Measurements from ENCODE around the gene DEPDC5.

The DEPDC5 gene

DNA sequence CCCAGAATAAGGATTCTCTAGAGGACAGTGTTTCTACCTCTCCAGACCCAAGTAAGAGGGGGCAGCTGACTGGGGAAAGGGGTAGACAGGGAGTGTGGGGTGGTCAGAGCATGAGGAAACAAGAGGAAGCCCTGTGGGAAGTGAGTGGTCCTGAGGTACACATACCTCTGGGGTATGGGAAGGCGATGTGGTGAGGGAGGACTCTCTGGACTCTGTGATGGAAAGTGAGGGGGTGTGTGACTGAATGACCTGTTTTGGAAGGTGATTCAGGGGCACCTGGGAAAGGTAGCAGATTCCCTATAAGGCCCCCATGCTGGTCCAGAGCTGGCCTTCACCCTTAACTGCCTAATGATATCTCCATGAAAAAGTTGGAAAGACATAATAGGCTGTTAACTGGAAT lies 80.1 kb downstream of the DEPDC5 start:
- Histone ChIP-seq H3K4me1 (ENCODE audit: insufficient read depth, low read length) (no peaks in the 10 kb centered on the region), H3K27me3 (ENCODE audit: insufficient read depth, low read length, poor library complexity) (no peaks in the 10 kb centered on the region), H3K4me3 (ENCODE audit: low read depth in 1 of 2, low read length in 2 of 2) (no peak overlapping the region), H4K20me1 (ENCODE audit: insufficient read depth, low read length) (no peaks in the 10 kb centered on the region), H3K27ac (ENCODE audit: low read length) (no peak overlapping the region), H3K9ac (ENCODE audit: low read depth, low read length) (no peak overlapping the region), H3K79me2 (ENCODE audit: insufficient read depth, low read length) (no peaks in the 10 kb centered on the region), H3K4me2 (ENCODE audit: insufficient read depth, low read length) (no peak overlapping the region), H3K9me3 (ENCODE audit: insufficient read depth, low read length, severe bottlenecking) (no peaks in the 10 kb centered on the region), H3K36me3 (ENCODE audit: insufficient read depth, low read length) (peaks cover 48% of the 10 kb centered on the region; the same call in 1 of the 2 replicates), H2AFZ (ENCODE audit: low read depth, low read length) (no peak overlapping the region)
- no peak for TF ChIP-seq EZH2 (IDR thresholded peaks at IDR 0.05; ENCODE audit: borderline replicate concordance, low read depth, low read length, severe bottlenecking)
- TF ChIP-seq, protein P1, sequence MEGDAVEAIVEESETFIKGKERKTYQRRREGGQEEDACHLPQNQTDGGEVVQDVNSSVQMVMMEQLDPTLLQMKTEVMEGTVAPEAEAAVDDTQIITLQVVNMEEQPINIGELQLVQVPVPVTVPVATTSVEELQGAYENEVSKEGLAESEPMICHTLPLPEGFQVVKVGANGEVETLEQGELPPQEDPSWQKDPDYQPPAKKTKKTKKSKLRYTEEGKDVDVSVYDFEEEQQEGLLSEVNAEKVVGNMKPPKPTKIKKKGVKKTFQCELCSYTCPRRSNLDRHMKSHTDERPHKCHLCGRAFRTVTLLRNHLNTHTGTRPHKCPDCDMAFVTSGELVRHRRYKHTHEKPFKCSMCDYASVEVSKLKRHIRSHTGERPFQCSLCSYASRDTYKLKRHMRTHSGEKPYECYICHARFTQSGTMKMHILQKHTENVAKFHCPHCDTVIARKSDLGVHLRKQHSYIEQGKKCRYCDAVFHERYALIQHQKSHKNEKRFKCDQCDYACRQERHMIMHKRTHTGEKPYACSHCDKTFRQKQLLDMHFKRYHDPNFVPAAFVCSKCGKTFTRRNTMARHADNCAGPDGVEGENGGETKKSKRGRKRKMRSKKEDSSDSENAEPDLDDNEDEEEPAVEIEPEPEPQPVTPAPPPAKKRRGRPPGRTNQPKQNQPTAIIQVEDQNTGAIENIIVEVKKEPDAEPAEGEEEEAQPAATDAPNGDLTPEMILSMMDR (IDR thresholded peaks at IDR 0.05; ENCODE audit: borderline replicate concordance, extremely low read depth, low read length, poor library complexity, severe bottlenecking), result no peak
- no peak for DNase-seq
- no peak for ATAC-seq (ENCODE audit: insufficient read depth, low read depth)

DNA sequence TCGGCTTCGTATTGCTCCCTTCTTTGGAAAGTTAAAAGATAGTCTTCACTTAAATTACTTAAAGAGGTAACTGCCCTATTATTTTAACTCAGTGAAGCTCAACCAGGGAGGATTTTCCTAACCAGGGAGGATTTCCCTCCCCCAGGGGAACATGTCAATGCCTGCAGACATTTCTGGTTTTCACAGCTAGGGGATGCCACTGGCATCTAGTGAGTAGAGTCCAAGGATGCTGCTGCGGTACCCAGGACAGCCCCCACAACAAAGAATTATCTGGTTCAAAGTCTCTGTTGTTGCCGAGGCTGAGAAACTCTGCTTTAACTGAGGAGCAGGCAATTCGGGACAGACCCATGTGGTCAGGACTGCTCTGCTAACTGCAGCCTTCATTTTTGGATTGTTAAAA lies 82.2 kb downstream of the DEPDC5 start:
- H2AFZ ChIP-seq (ENCODE audit: low read depth, low read length), result no peak overlapping the region
- ATAC-seq (ENCODE audit: insufficient read depth, low read depth), result no peak
- H3K4me3 ChIP-seq (ENCODE audit: low read depth in 1 of 2, low read length in 2 of 2), result no peak overlapping the region
- H3K27ac ChIP-seq (ENCODE audit: low read length), result no peak overlapping the region
- H3K27me3 ChIP-seq (ENCODE audit: insufficient read depth, low read length, poor library complexity), result no peaks in the 10 kb centered on the region
- H3K9ac ChIP-seq (ENCODE audit: low read depth, low read length), result no peak overlapping the region
- no peak for DNase-seq
- H3K4me1 ChIP-seq (ENCODE audit: insufficient read depth, low read length), result no peaks in the 10 kb centered on the region
- H3K9me3 ChIP-seq (ENCODE audit: insufficient read depth, low read length, severe bottlenecking), result no peaks in the 10 kb centered on the region
- H3K79me2 ChIP-seq (ENCODE audit: insufficient read depth, low read length), result no peaks in the 10 kb centered on the region
- TF ChIP-seq EZH2 (IDR thresholded peaks at IDR 0.05; ENCODE audit: borderline replicate concordance, low read depth, low read length, severe bottlenecking), result no peak
- TF ChIP-seq, protein P1 (IDR thresholded peaks at IDR 0.05; ENCODE audit: borderline replicate concordance, extremely low read depth, low read length, poor library complexity, severe bottlenecking), result no peak
- H3K4me2 ChIP-seq (ENCODE audit: insufficient read depth, low read length), result no peak overlapping the region
- H3K36me3 ChIP-seq (ENCODE audit: insufficient read depth, low read length), result peaks cover 60% of the 10 kb centered on the region; the same call in 1 of the 2 replicates
- H4K20me1 ChIP-seq (ENCODE audit: insufficient read depth, low read length), result no peaks in the 10 kb centered on the region

DNA sequence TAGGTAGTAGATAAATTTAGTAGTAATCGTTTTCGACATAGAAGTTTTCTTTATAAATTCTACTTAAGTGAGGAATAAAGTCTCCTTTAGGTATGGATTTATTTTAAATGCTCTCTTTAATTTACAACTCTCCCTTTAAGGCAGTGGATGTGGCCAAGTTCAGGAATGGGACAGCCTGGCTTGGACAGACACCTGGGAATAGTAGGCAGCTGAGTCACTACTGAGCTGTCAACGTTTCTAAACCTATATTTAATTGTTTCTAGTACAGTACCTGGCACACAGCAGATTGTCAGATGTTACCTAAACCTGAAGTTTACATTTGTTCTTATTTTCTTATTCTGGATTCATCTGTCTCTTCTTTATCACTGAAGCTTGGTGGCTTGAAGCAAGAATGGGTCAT lies 85.1 kb downstream of the DEPDC5 start:
- TF ChIP-seq, protein P1 (IDR thresholded peaks at IDR 0.05; ENCODE audit: borderline replicate concordance, extremely low read depth, low read length, poor library complexity, severe bottlenecking), result no peak
- TF ChIP-seq EZH2 (IDR thresholded peaks at IDR 0.05; ENCODE audit: borderline replicate concordance, low read depth, low read length, severe bottlenecking), result no peak
- Histone ChIP-seq H3K27me3 (ENCODE audit: insufficient read depth, low read length, poor library complexity) (no peaks in the 10 kb centered on the region), H3K27ac (ENCODE audit: low read length) (no peak overlapping the region), H2AFZ (ENCODE audit: low read depth, low read length) (no peak overlapping the region), H3K36me3 (ENCODE audit: insufficient read depth, low read length) (peaks cover 77% of the 10 kb centered on the region; the same call in 1 of the 2 replicates), H3K4me3 (ENCODE audit: low read depth in 1 of 2, low read length in 2 of 2) (no peak overlapping the region), H3K79me2 (ENCODE audit: insufficient read depth, low read length) (no peaks in the 10 kb centered on the region), H3K9ac (ENCODE audit: low read depth, low read length) (no peak overlapping the region), H3K9me3 (ENCODE audit: insufficient read depth, low read length, severe bottlenecking) (no peaks in the 10 kb centered on the region), H4K20me1 (ENCODE audit: insufficient read depth, low read length) (no peaks in the 10 kb centered on the region), H3K4me2 (ENCODE audit: insufficient read depth, low read length) (no peak overlapping the region), H3K4me1 (ENCODE audit: insufficient read depth, low read length) (no peaks in the 10 kb centered on the region)
- ATAC-seq (ENCODE audit: insufficient read depth, low read depth), result no peak
- DNase-seq, result no peak

DNA sequence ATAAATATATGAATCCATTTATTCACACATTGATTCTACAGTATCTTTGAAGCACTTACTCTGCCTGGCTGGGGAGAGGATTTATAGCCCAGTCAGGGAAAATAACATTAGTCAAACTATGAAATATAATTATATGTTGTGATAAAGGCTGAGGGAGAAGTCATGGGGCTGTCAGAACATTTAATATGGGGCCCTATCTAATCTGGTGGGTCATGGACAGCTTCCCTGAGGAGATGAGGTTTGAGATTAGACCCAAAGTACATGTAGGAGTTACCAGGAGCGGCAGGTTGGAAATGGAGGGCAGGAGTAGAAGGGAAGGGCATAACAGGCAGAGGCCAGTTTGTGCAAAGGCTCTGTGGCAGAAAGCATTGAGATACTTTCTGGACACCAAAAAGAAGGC lies 86.2 kb downstream of the DEPDC5 start:
- Histone ChIP-seq H3K9ac (ENCODE audit: low read depth, low read length) (no peak overlapping the region), H2AFZ (ENCODE audit: low read depth, low read length) (no peak overlapping the region), H3K4me1 (ENCODE audit: insufficient read depth, low read length) (no peaks in the 10 kb centered on the region), H3K4me3 (ENCODE audit: low read depth in 1 of 2, low read length in 2 of 2) (no peak overlapping the region), H3K27ac (ENCODE audit: low read length) (no peak overlapping the region), H3K36me3 (ENCODE audit: insufficient read depth, low read length) (peaks cover 78% of the 10 kb centered on the region), H3K27me3 (ENCODE audit: insufficient read depth, low read length, poor library complexity) (no peaks in the 10 kb centered on the region), H4K20me1 (ENCODE audit: insufficient read depth, low read length) (no peaks in the 10 kb centered on the region), H3K4me2 (ENCODE audit: insufficient read depth, low read length) (no peak overlapping the region), H3K79me2 (ENCODE audit: insufficient read depth, low read length) (no peaks in the 10 kb centered on the region), H3K9me3 (ENCODE audit: insufficient read depth, low read length, severe bottlenecking) (no peaks in the 10 kb centered on the region)
- TF ChIP-seq, protein P1 (IDR thresholded peaks at IDR 0.05; ENCODE audit: borderline replicate concordance, extremely low read depth, low read length, poor library complexity, severe bottlenecking), result no peak
- no peak for TF ChIP-seq EZH2 (IDR thresholded peaks at IDR 0.05; ENCODE audit: borderline replicate concordance, low read depth, low read length, severe bottlenecking)
- ATAC-seq (ENCODE audit: insufficient read depth, low read depth) (no peak), DNase-seq (no peak)

Measured in DND-41 (cell line).